Measurements from ENCODE around the gene CLEC4C.
"Not testable (repeated sequence)": the region's sequence is repeated elsewhere in the genome, so short reads cannot be mapped to it uniquely, and the experiment has no call there.

Gene CLEC4C, protein sequence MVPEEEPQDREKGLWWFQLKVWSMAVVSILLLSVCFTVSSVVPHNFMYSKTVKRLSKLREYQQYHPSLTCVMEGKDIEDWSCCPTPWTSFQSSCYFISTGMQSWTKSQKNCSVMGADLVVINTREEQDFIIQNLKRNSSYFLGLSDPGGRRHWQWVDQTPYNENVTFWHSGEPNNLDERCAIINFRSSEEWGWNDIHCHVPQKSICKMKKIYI

GRCh38 chr12:7747246-7747645 is at the start of gene CLEC4C:
CLEC4C (minus strand) TSS chr12:7747375; CDS start chr12:7747348, 27 bp downstream.
- no peaks in the 10 kb centered on the region for H3K36me3 ChIP-seq (ENCODE audit: insufficient read depth, low read length)
- no peaks in the 10 kb centered on the region for H3K79me2 ChIP-seq (ENCODE audit: control insufficient read depth, insufficient read depth, low read length, unreplicated experiment)
- no peaks in the 10 kb centered on the region for H3K4me1 ChIP-seq (ENCODE audit: control insufficient read depth, insufficient read depth, low read length, unreplicated experiment)
- H3K4me3 ChIP-seq (ENCODE audit: low read depth, low read length): no peak within 1 kb of the TSS
- no peak within 1 kb of the TSS for H3K27ac ChIP-seq (ENCODE audit: low read depth, low read length)
- no peak within 1 kb of the TSS for H2AFZ ChIP-seq (ENCODE audit: low read length, unreplicated experiment)
- no peaks in the 10 kb centered on the region for H3K27me3 ChIP-seq (ENCODE audit: insufficient read depth, low read length)

- no peaks in the 10 kb centered on the region for H3K4me1 ChIP-seq (ENCODE audit: control insufficient read depth, insufficient read depth, low read length, unreplicated experiment)
- H3K27me3 ChIP-seq (ENCODE audit: insufficient read depth, low read length): peaks cover 25% of the 10 kb centered on the region
- H3K36me3 ChIP-seq (ENCODE audit: insufficient read depth, low read length): no peaks in the 10 kb centered on the region
- no peaks in the 10 kb centered on the region for H3K79me2 ChIP-seq (ENCODE audit: control insufficient read depth, insufficient read depth, low read length, unreplicated experiment)
- H3K4me3 ChIP-seq (ENCODE audit: low read depth, low read length): no peak overlapping the region
- H2AFZ ChIP-seq (ENCODE audit: low read length, unreplicated experiment): no peak overlapping the region
- no peak overlapping the region for H3K27ac ChIP-seq (ENCODE audit: low read depth, low read length)
These were observed 46.0 kb upstream of the CLEC4C start for GRCh38 chr12:7793211-7793610.

- H3K27me3 ChIP-seq (ENCODE audit: insufficient read depth, low read length): peaks cover 52% of the 10 kb centered on the region
- H3K27ac ChIP-seq (ENCODE audit: low read depth, low read length); H2AFZ ChIP-seq (ENCODE audit: low read length, unreplicated experiment); H3K4me1 ChIP-seq (ENCODE audit: control insufficient read depth, insufficient read depth, low read length, unreplicated experiment); H3K79me2 ChIP-seq (ENCODE audit: control insufficient read depth, insufficient read depth, low read length, unreplicated experiment); H3K36me3 ChIP-seq (ENCODE audit: insufficient read depth, low read length): not testable (repeated sequence)
- peak within 1 kb of the TSS; percentile 18; the same call in 1 of the 2 replicates for H3K4me3 ChIP-seq (ENCODE audit: low read depth, low read length)
These were observed 41.8 kb upstream of the CLEC4C start, which contains the start of gene NANOG for GRCh38 chr12:7788884-7789528. NANOG (plus strand) TSS chr12:7789402; CDS start chr12:7789615, 213 bp downstream.

- Histone ChIP-seq H3K27ac (ENCODE audit: low read depth, low read length) (no peak overlapping the region), H3K4me3 (ENCODE audit: low read depth, low read length) (peak overlapping the region; percentile 18; the same call in 1 of the 2 replicates), H3K27me3 (ENCODE audit: insufficient read depth, low read length) (peaks cover 52% of the 10 kb centered on the region)
These were observed 41.1 kb upstream of the CLEC4C start for GRCh38 chr12:7788294-7788660.

DNA sequence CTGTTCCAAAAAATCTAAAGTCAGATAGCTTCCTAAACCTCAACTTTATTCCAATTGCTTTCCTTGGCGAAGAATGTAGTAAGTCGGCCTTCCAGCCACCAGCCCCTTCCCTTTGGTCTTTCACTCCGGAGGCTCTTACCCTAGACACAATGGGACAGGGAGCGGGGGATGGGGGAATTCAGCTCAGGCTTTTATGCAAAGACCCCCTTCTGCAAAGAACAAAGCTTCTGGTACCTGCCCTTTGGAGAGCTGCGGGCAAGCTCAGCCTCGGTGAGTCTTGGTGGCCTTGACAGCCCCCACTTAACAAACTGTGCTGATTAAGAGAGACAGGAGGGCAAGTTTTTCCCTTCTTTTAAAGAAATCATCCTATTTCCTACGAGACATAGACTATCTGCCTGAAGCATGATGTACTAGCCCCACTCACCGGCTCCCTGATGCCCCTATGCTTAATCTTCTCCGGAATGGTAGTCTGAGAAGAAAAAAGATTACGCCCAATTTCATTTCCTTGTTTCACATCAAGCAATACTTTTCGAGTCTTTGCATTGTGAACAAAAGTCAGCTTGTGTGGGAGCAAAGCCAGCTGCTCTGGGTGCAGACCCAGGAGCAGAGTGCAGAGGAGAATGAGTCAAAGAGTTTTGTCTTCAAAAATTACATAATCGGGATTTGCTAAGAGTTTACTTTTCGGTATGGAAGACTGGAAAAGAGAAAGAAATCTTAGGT is 40.6 kb upstream of the CLEC4C start:
- Histone ChIP-seq H2AFZ (ENCODE audit: low read length, unreplicated experiment) (no peak overlapping the region), H3K36me3 (ENCODE audit: insufficient read depth, low read length) (no peaks in the 10 kb centered on the region), H3K4me1 (ENCODE audit: control insufficient read depth, insufficient read depth, low read length, unreplicated experiment) (no peaks in the 10 kb centered on the region), H3K27me3 (ENCODE audit: insufficient read depth, low read length) (peaks cover 52% of the 10 kb centered on the region), H3K27ac (ENCODE audit: low read depth, low read length) (no peak overlapping the region), H3K79me2 (ENCODE audit: control insufficient read depth, insufficient read depth, low read length, unreplicated experiment) (no peaks in the 10 kb centered on the region), H3K4me3 (ENCODE audit: low read depth, low read length) (peak overlapping the region; percentile 18; the same call in 1 of the 2 replicates)

More at GRCh38 chr12:7788294-7788660, 41.1 kb upstream of the CLEC4C start:
- no peak overlapping the region for H2AFZ ChIP-seq (ENCODE audit: low read length, unreplicated experiment)
- H3K79me2 ChIP-seq (ENCODE audit: control insufficient read depth, insufficient read depth, low read length, unreplicated experiment): no peaks in the 10 kb centered on the region
- H3K4me1 ChIP-seq (ENCODE audit: control insufficient read depth, insufficient read depth, low read length, unreplicated experiment): no peaks in the 10 kb centered on the region
- no peaks in the 10 kb centered on the region for H3K36me3 ChIP-seq (ENCODE audit: insufficient read depth, low read length)

GRCh38 chr12:7784701-7785100 is 37.5 kb upstream of the CLEC4C start:
- Histone ChIP-seq H3K4me3 (ENCODE audit: low read depth, low read length) (no peak overlapping the region), H3K79me2 (ENCODE audit: control insufficient read depth, insufficient read depth, low read length, unreplicated experiment) (no peaks in the 10 kb centered on the region), H2AFZ (ENCODE audit: low read length, unreplicated experiment) (no peak overlapping the region), H3K4me1 (ENCODE audit: control insufficient read depth, insufficient read depth, low read length, unreplicated experiment) (no peaks in the 10 kb centered on the region), H3K36me3 (ENCODE audit: insufficient read depth, low read length) (no peaks in the 10 kb centered on the region), H3K27me3 (ENCODE audit: insufficient read depth, low read length) (peaks cover 38% of the 10 kb centered on the region), H3K27ac (ENCODE audit: low read depth, low read length) (no peak overlapping the region)

DNA sequence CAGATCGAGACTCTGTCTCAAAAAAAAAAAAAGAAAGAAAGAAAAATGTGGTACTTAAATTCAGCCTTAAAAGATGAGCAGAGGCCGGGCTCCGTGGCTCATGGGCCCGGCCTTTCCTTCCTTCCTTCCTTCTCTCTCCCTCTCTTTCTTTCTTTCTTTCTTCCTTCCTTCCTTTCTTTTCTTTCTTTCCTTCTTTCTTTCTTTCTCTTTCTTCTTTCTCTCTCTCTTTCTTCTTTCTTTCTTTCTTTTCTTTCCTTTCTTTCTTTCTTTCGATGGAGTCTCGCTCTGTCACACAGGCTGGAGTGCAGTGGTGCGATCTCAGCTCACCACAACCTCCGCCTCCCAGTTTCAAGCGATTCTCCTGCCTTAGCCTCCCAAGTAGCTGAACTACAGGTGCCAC is 36.3 kb upstream of the CLEC4C start:
- H3K27ac ChIP-seq (ENCODE audit: low read depth, low read length); H2AFZ ChIP-seq (ENCODE audit: low read length, unreplicated experiment); H3K4me1 ChIP-seq (ENCODE audit: control insufficient read depth, insufficient read depth, low read length, unreplicated experiment); H3K4me3 ChIP-seq (ENCODE audit: low read depth, low read length); H3K36me3 ChIP-seq (ENCODE audit: insufficient read depth, low read length); H3K79me2 ChIP-seq (ENCODE audit: control insufficient read depth, insufficient read depth, low read length, unreplicated experiment): not testable (repeated sequence)
- H3K27me3 ChIP-seq (ENCODE audit: insufficient read depth, low read length): peaks cover 29% of the 10 kb centered on the region

GRCh38 chr12:7782055-7782454 is 34.9 kb upstream of the CLEC4C start:
- Histone ChIP-seq H3K4me3 (ENCODE audit: low read depth, low read length) (no peak overlapping the region), H3K27me3 (ENCODE audit: insufficient read depth, low read length) (peaks cover 15% of the 10 kb centered on the region), H2AFZ (ENCODE audit: low read length, unreplicated experiment) (no peak overlapping the region), H3K36me3 (ENCODE audit: insufficient read depth, low read length) (no peaks in the 10 kb centered on the region), H3K4me1 (ENCODE audit: control insufficient read depth, insufficient read depth, low read length, unreplicated experiment) (no peaks in the 10 kb centered on the region), H3K79me2 (ENCODE audit: control insufficient read depth, insufficient read depth, low read length, unreplicated experiment) (no peaks in the 10 kb centered on the region), H3K27ac (ENCODE audit: low read depth, low read length) (no peak overlapping the region)

GRCh38 chr12:7781274-7781673 is 34.1 kb upstream of the CLEC4C start:
- no peak overlapping the region for H3K27ac ChIP-seq (ENCODE audit: low read depth, low read length)
- H2AFZ ChIP-seq (ENCODE audit: low read length, unreplicated experiment): no peak overlapping the region
- H3K79me2 ChIP-seq (ENCODE audit: control insufficient read depth, insufficient read depth, low read length, unreplicated experiment): no peaks in the 10 kb centered on the region
- H3K4me1 ChIP-seq (ENCODE audit: control insufficient read depth, insufficient read depth, low read length, unreplicated experiment): no peaks in the 10 kb centered on the region
- no peak overlapping the region for H3K4me3 ChIP-seq (ENCODE audit: low read depth, low read length)
- peaks cover 8% of the 10 kb centered on the region; the same call in 1 of the 2 replicates for H3K27me3 ChIP-seq (ENCODE audit: insufficient read depth, low read length)
- H3K36me3 ChIP-seq (ENCODE audit: insufficient read depth, low read length): no peaks in the 10 kb centered on the region

- Histone ChIP-seq H3K4me1 (ENCODE audit: control insufficient read depth, insufficient read depth, low read length, unreplicated experiment) (no peaks in the 10 kb centered on the region), H3K4me3 (ENCODE audit: low read depth, low read length) (no peak overlapping the region), H3K27me3 (ENCODE audit: insufficient read depth, low read length) (no peaks in the 10 kb centered on the region), H3K79me2 (ENCODE audit: control insufficient read depth, insufficient read depth, low read length, unreplicated experiment) (no peaks in the 10 kb centered on the region), H2AFZ (ENCODE audit: low read length, unreplicated experiment) (no peak overlapping the region), H3K36me3 (ENCODE audit: insufficient read depth, low read length) (no peaks in the 10 kb centered on the region), H3K27ac (ENCODE audit: low read depth, low read length) (no peak overlapping the region)
These were observed 22.8 kb upstream of the CLEC4C start for GRCh38 chr12:7769999-7770398.

All from ACC112 (cell line).